A549 (cell line): ENCODE measurements around the gene POMGNT2. TPM values are rescaled to one million over a fixed set of nuclear protein-coding genes. Genes with fewer than 3 reads are reported as not detected.

ENCODE experiments used
- ATAC-seq, 2 experiments: fragments of 200-7000 bp in 1 of 2; fragments of >200 bp in 1 of 2; cut with Nextera tagmentation in 1 of 2; cut with Tn5 transposase in 1 of 2; 3 replicates each; pipeline versions ENCODE4 v1.8.0 to v1.9.1; 2018 to 2020; ENCODE audit warnings: mild to moderate bottlenecking in 1 of 2, moderate library complexity in 1 of 2
- CTCF ChIA-PET: fragments of 300-600 bp; sonication (Branson Sonifier 250); formaldehyde crosslinking; extraction: SDS; loops from one replicate; lab custom pipeline; 2021; ENCODE audit warnings: antibody characterized with exemption, inconsistent platforms; lab: Yijun Ruan, JAX
- POLR2A ChIA-PET: fragments of 350-600 bp; formaldehyde crosslinking; extraction: SDS; loops from one replicate; lab custom pipeline; 2021; ENCODE audit warnings: antibody characterized with exemption, inconsistent platforms; lab: Yijun Ruan, JAX
- DNase-seq, 2 experiments: peaks; one replicate each; pipeline versions ENCODE4 v3.0.0 to v3.0.0-alpha.2; 2011 to 2016; ENCODE audit warnings: low read depth in 1 of 2, low spot score in 1 of 2
- FAIRE-seq: peaks from 2 replicates; lab custom pipeline; 2011; peaks lifted over from hg19 to GRCh38; lab: Jason Lieb, UNC
- H3K27ac ChIP-seq, 2 experiments: fragments of >200 bp; sonication (Bioruptor Twin); formaldehyde crosslinking; 3 replicates each; pipeline ENCODE4 v1.5.1; 2016 to 2017
- H3K4me1 ChIP-seq: fragments of >200 bp; sonication (Bioruptor Twin); formaldehyde crosslinking; 3 replicates; pipeline ENCODE4 v1.6.1; 2016
- H3K4me2 ChIP-seq: fragments of >200 bp; sonication (Bioruptor Twin); formaldehyde crosslinking; 3 replicates; pipeline ENCODE4 v1.6.1; 2016
- H3K4me3 ChIP-seq: fragments of >200 bp; sonication (Bioruptor Twin); formaldehyde crosslinking; 3 replicates; pipeline ENCODE4 v1.5.1; 2016
- H3K9me3 ChIP-seq: fragments of >200 bp; sonication (Bioruptor Twin); formaldehyde crosslinking; 3 replicates; pipeline ENCODE4 v1.6.1; 2016
- CBX2 ChIP-seq: fragments of 200-600 bp; sonication (generic); IDR thresholded peaks from 2 replicates; pipeline ENCODE4 v1.6.1; 2016; ENCODE audit warnings: low read depth, mild to moderate bottlenecking, borderline replicate concordance
- CEBPB ChIP-seq, 2 experiments: fragments of >200 bp in 1 of 2; sonication (Bioruptor Twin) in 1 of 2; formaldehyde crosslinking in 1 of 2; IDR thresholded peaks; 2 replicates each; pipeline ENCODE4 v1.6.1; 2012 to 2016
- CHD4 ChIP-seq: fragments of 200-600 bp; sonication (generic); IDR thresholded peaks from 2 replicates; pipeline ENCODE4 v1.6.1; 2016; ENCODE audit warnings: antibody characterized with exemption, mild to moderate bottlenecking, borderline replicate concordance
- EHF ChIP-seq: fragments of 250-450 bp; sonication (Bioruptor Pico); IDR thresholded peaks from 2 replicates; pipeline ENCODE4 v1.5.0; 2020; ENCODE audit warnings: mild to moderate bottlenecking
- ELK1 ChIP-seq: fragments of 150-350 bp; IDR thresholded peaks from 2 replicates; pipeline ENCODE4 v1.6.1; 2014; ENCODE audit warnings: low read depth, mild to moderate bottlenecking, low read length
- ESRRA ChIP-seq: fragments of 150-350 bp; IDR thresholded peaks from 2 replicates; pipeline ENCODE4 v1.6.1; 2014; ENCODE audit warnings: mild to moderate bottlenecking, low read length, borderline replicate concordance
- FOSL2 ChIP-seq, 2 experiments: fragments of 450-650 bp in 1 of 2; fragments of >200 bp in 1 of 2; sonication (Bioruptor Twin) in 1 of 2; formaldehyde crosslinking; IDR thresholded peaks; 2 replicates each; pipeline versions ENCODE4 v1.5.0 to v1.6.1; 2016 to 2020; ENCODE audit warnings: mild to moderate bottlenecking in 1 of 2, moderate library complexity in 1 of 2
- HMGXB4 ChIP-seq: fragments of 250-450 bp; sonication (Bioruptor Pico); IDR thresholded peaks from 2 replicates; pipeline ENCODE4 v1.5.0; 2021; ENCODE audit warnings: mild to moderate bottlenecking, moderate library complexity, borderline replicate concordance
- HOXA7 ChIP-seq: fragments of 250-450 bp; sonication (Bioruptor Pico); IDR thresholded peaks from 2 replicates; pipeline ENCODE4 v1.5.0; 2020; ENCODE audit warnings: mild to moderate bottlenecking, moderate library complexity
- HOXB13 ChIP-seq: fragments of 250-450 bp; sonication (Bioruptor Pico); IDR thresholded peaks from 2 replicates; pipeline ENCODE4 v1.5.0; 2020; ENCODE audit warnings: low read depth, mild to moderate bottlenecking, moderate library complexity
- JUN ChIP-seq, 2 experiments: fragments of >200 bp; sonication (Bioruptor Twin); formaldehyde crosslinking; IDR thresholded peaks; 2 replicates in 1 of 2; 3 replicates in 1 of 2; pipeline ENCODE4 v1.6.1; 2016 to 2017
- KDM1A ChIP-seq: fragments of 200-600 bp; sonication (generic); IDR thresholded peaks from 2 replicates; pipeline ENCODE4 v1.6.1; 2016; ENCODE audit warnings: low read depth, mild to moderate bottlenecking
- NPAS2 ChIP-seq: fragments of 250-450 bp; sonication (Bioruptor Pico); IDR thresholded peaks from 2 replicates; pipeline ENCODE4 v1.8.0; 2022; ENCODE audit warnings: mild to moderate bottlenecking, moderate library complexity, borderline replicate concordance
- NR3C1 ChIP-seq: fragments of >200 bp; sonication (Bioruptor Twin); formaldehyde crosslinking; IDR thresholded peaks from 3 replicates; pipeline ENCODE4 v1.6.1; 2017
- PHF8 ChIP-seq: fragments of 200-600 bp; sonication (generic); IDR thresholded peaks from 2 replicates; pipeline ENCODE4 v1.6.1; 2016; ENCODE audit warnings: low read depth, mild to moderate bottlenecking, antibody characterized with exemption, moderate library complexity, borderline replicate concordance
- POLR2AphosphoS2 ChIP-seq: conservative IDR thresholded peaks from 2 replicates; pipeline ENCODE4 v1.6.1; 2012; ENCODE audit warnings: low read length, improper control_type of control experiment, inconsistent platforms
- RFX5 ChIP-seq: fragments of 450-650 bp; IDR thresholded peaks from 2 replicates; pipeline ENCODE4 v1.7.1; 2014; ENCODE audit warnings: antibody characterized with exemption, mild to moderate bottlenecking, moderate library complexity
- RNF2 ChIP-seq: fragments of 200-600 bp; sonication (generic); IDR thresholded peaks from 2 replicates; pipeline ENCODE4 v1.6.1; 2016; ENCODE audit warnings: low read depth, mild to moderate bottlenecking, antibody characterized with exemption, moderate library complexity, borderline replicate concordance
- SMC3 ChIP-seq: fragments of >200 bp; sonication (Bioruptor Twin); formaldehyde crosslinking; IDR thresholded peaks from 3 replicates; pipeline ENCODE4 v1.6.1; 2018; ENCODE audit warnings: inconsistent platforms
- SREBF2 ChIP-seq: fragments of 450-650 bp; IDR thresholded peaks from 2 replicates; pipeline ENCODE4 v1.6.1; 2014; ENCODE audit warnings: mild to moderate bottlenecking, moderate library complexity
- TFCP2L1 ChIP-seq: fragments of 250-450 bp; sonication (Bioruptor Pico); IDR thresholded peaks from 2 replicates; pipeline ENCODE4 v1.5.0; 2021; ENCODE audit warnings: mild to moderate bottlenecking
- ZC3H11A ChIP-seq: fragments of 450-650 bp; IDR thresholded peaks from 2 replicates; pipeline ENCODE4 v1.6.1; 2014; ENCODE audit warnings: antibody characterized with exemption, mild to moderate bottlenecking
- ZFP36 ChIP-seq: fragments of 450-650 bp; IDR thresholded peaks from 2 replicates; pipeline ENCODE4 v1.6.1; 2014; ENCODE audit warnings: borderline replicate concordance; ENCODE audit not compliant: partially characterized antibody
- ZSCAN20 ChIP-seq: fragments of 250-450 bp; sonication (Bioruptor Pico); IDR thresholded peaks from 2 replicates; pipeline ENCODE4 v1.8.0; 2022; ENCODE audit warnings: mild to moderate bottlenecking, moderate library complexity
- WGBS: methylation state at CpG from one replicate; pipeline ENCODE4 v1.1.6; 2017; ENCODE audit errors: missing lambda C conversion rate; 5-methylcytosine and 5-hydroxymethylcytosine counted together
- polyA plus RNA-seq, 4 experiments: library from polyadenylated mRNA; depleted of rRNA in 3 of 4; stranded (reverse); fragments of >200 nt; fragmentation: RNase III in 1 of 4; extraction: RNeasy Plus Mini Kit Qiagen cat#74134 plus additional on column Dnase treatment in 1 of 4; gene quantifications; 2 replicates in 3 of 4; 3 replicates in 1 of 4; pipeline ENCODE4 v1.2.3, GENCODE V29; 2011 to 2017

POMGNT2 gene
- polyA plus RNA-seq, 2 of the 4 experiments (the other 2 are of a cell fraction), result 7.9 to 9.6 TPM

GRCh38 chr3:43104660-43105595 is 951 bp downstream of the POMGNT2 start:
- ChIA-PET POLR2A (no interaction called here), CTCF (interaction anchor here (1.3 kb wide), 1 partner anchor 143 kb away, joined by 3 read pairs; no protein-coding TSS in a partner anchor)
- peak overlapping the region; percentile 89 for H3K4me3 ChIP-seq
- H3K4me2 ChIP-seq, result peak overlapping the region; percentile 90
- peak overlapping the region; percentile 81 to 91; a peak in 5 of 6 replicates for H3K27ac ChIP-seq
- DNase-seq (no peak), FAIRE-seq (no peak), ATAC-seq (peak; percentile 32 to 48; a peak in 4 of 6 replicates)
- H3K9me3 ChIP-seq, result no peaks in the 10 kb centered on the region
- no peaks in the 10 kb centered on the region for H3K4me1 ChIP-seq
- 83% methylated on average over 12 of the region's 33 CpGs for WGBS
- no peak for TF ChIP-seq KDM1A
- no peak for TF ChIP-seq HOXB13
- TF ChIP-seq ESRRA, result no peak
- no peak for TF ChIP-seq ZSCAN20
- no peak for TF ChIP-seq TFCP2L1 (CRISPR knock-in tag)
- TF ChIP-seq SMC3, result no peak
- no peak for TF ChIP-seq CHD4
- no peak for TF ChIP-seq PHF8
- no peak for TF ChIP-seq ZC3H11A
- no peak for TF ChIP-seq CBX2

GRCh38 chr3:43104039-43104438 is 1.8 kb downstream of the POMGNT2 start:
- no peak overlapping the region for H3K4me3 ChIP-seq
- POLR2A ChIA-PET, result no interaction called here
- ATAC-seq, result no peak
- no peak overlapping the region for H3K4me2 ChIP-seq
- 61% methylated on average over 3 of the region's 3 CpGs for WGBS
- no peaks in the 10 kb centered on the region for H3K4me1 ChIP-seq
- FAIRE-seq, result no peak
- no peak for DNase-seq
- H3K27ac ChIP-seq, result no peak overlapping the region
- CTCF ChIA-PET, result interaction anchor here (1.5 kb wide), 1 partner anchor 33 kb away, joined by 3 read pairs; no protein-coding TSS in a partner anchor
- TF ChIP-seq HOXA7 (CRISPR knock-in tag) (no peak), TFCP2L1 (CRISPR knock-in tag) (no peak), ESRRA (no peak), EHF (CRISPR knock-in tag) (no peak), NPAS2 (CRISPR knock-in tag) (no peak), FOSL2 (IDR thresholded peaks at IDR 0.05) (no peak), FOSL2 (CRISPR knock-in tag; IDR thresholded peaks at IDR 0.05) (no peak), POLR2AphosphoS2 (no peak), RNF2 (no peak)
- TF ChIP-seq, all 56 proteins: peak for 0
- H3K9me3 ChIP-seq, result no peaks in the 10 kb centered on the region

GRCh38 chr3:43102773-43103480 is 3.0 kb downstream of the POMGNT2 start:
- H3K9me3 ChIP-seq, result no peaks in the 10 kb centered on the region
- TF ChIP-seq NPAS2 (CRISPR knock-in tag) (no peak), POLR2AphosphoS2 (no peak), ESRRA (no peak), ELK1 (no peak), SMC3 (no peak), CHD4 (no peak), JUN (IDR thresholded peaks at IDR 0.05) (no peak), PHF8 (no peak), HOXB13 (no peak), RFX5 (no peak), CEBPB (IDR thresholded peaks at IDR 0.05) (no peak), ZFP36 (no peak), SREBF2 (no peak), TFCP2L1 (CRISPR knock-in tag) (no peak), HMGXB4 (CRISPR knock-in tag) (no peak), RNF2 (no peak), HOXA7 (CRISPR knock-in tag) (no peak), NR3C1 (no peak)
- TF ChIP-seq, all 56 proteins: peak for 0
- Histone ChIP-seq H3K4me3 (no peak overlapping the region), H3K4me2 (no peak overlapping the region), H3K4me1 (no peaks in the 10 kb centered on the region), H3K27ac (no peak overlapping the region)
- FAIRE-seq, result no peak
- WGBS, result 55% methylated on average over 2 of the region's 2 CpGs
- no peak for DNase-seq
- ChIA-PET POLR2A (no interaction called here), CTCF (interaction anchor here (1.5 kb wide), 1 partner anchor 32 kb away, joined by 3 read pairs; no protein-coding TSS in a partner anchor)
- no peak for ATAC-seq
